ENCODE measurements around the gene ATP5PO. TPM values are rescaled to one million over a fixed set of nuclear protein-coding genes. Genes with fewer than 3 reads are reported as not detected.
A peak's percentile ranks its signal among the peaks of the same experiment; 100 is the strongest.

The ATP5PO gene
- total RNA-seq, 1 donor from 2014 or later: 218 TPM

GRCh38 chr21:33894736-33895288 lies 20.8 kb downstream of the ATP5PO start:
- H3K9me3 Mint-ChIP-seq (ENCODE audit: unreplicated experiment): no peaks in the 10 kb centered on the region
- peak; percentile 38 for TF ChIP-seq CTCF (IDR thresholded peaks at IDR 0.05; ENCODE audit: unreplicated experiment)
- H3K27me3 Mint-ChIP-seq (ENCODE audit: unreplicated experiment): peaks cover 4% of the 10 kb centered on the region
- peaks cover 40% of the 10 kb centered on the region for H3K4me1 Mint-ChIP-seq (ENCODE audit: unreplicated experiment)
- H3K27ac Mint-ChIP-seq (ENCODE audit: unreplicated experiment): peak overlapping the region; percentile 85
- peak; percentile 81 for DNase-seq (ENCODE audit: low spot score)
- H3K4me3 Mint-ChIP-seq (ENCODE audit: unreplicated experiment): peak overlapping the region; percentile 78
- peaks cover 7% of the 10 kb centered on the region for H3K36me3 Mint-ChIP-seq (ENCODE audit: low read depth, unreplicated experiment)

GRCh38 chr21:33893917-33894316 lies 21.7 kb downstream of the ATP5PO start:
- no peak overlapping the region for H3K27ac Mint-ChIP-seq (ENCODE audit: unreplicated experiment)
- no peak for DNase-seq (ENCODE audit: low spot score)
- H3K4me3 Mint-ChIP-seq (ENCODE audit: unreplicated experiment): no peak overlapping the region
- TF ChIP-seq CTCF (IDR thresholded peaks at IDR 0.05; ENCODE audit: unreplicated experiment): no peak
- H3K36me3 Mint-ChIP-seq (ENCODE audit: low read depth, unreplicated experiment): peaks cover 7% of the 10 kb centered on the region
- H3K27me3 Mint-ChIP-seq (ENCODE audit: unreplicated experiment): peaks cover 4% of the 10 kb centered on the region
- H3K4me1 Mint-ChIP-seq (ENCODE audit: unreplicated experiment): peaks cover 33% of the 10 kb centered on the region
- no peaks in the 10 kb centered on the region for H3K9me3 Mint-ChIP-seq (ENCODE audit: unreplicated experiment)

GRCh38 chr21:33892853-33893252 lies 22.8 kb downstream of the ATP5PO start:
- peaks cover 7% of the 10 kb centered on the region for H3K36me3 Mint-ChIP-seq (ENCODE audit: low read depth, unreplicated experiment)
- H3K4me1 Mint-ChIP-seq (ENCODE audit: unreplicated experiment): peaks cover 39% of the 10 kb centered on the region
- DNase-seq (ENCODE audit: low spot score): no peak
- H3K27ac Mint-ChIP-seq (ENCODE audit: unreplicated experiment): peak overlapping the region; percentile 13
- H3K4me3 Mint-ChIP-seq (ENCODE audit: unreplicated experiment): no peak overlapping the region
- no peak for TF ChIP-seq CTCF (IDR thresholded peaks at IDR 0.05; ENCODE audit: unreplicated experiment)
- H3K27me3 Mint-ChIP-seq (ENCODE audit: unreplicated experiment): peaks cover 4% of the 10 kb centered on the region
- no peaks in the 10 kb centered on the region for H3K9me3 Mint-ChIP-seq (ENCODE audit: unreplicated experiment)

GRCh38 chr21:33890187-33890586 lies 25.4 kb downstream of the ATP5PO start:
- TF ChIP-seq CTCF (IDR thresholded peaks at IDR 0.05; ENCODE audit: unreplicated experiment): no peak
- Mint-ChIP-seq H3K4me1 (ENCODE audit: unreplicated experiment) (peaks cover 29% of the 10 kb centered on the region), H3K36me3 (ENCODE audit: low read depth, unreplicated experiment) (peaks cover 3% of the 10 kb centered on the region), H3K4me3 (ENCODE audit: unreplicated experiment) (no peak overlapping the region), H3K9me3 (ENCODE audit: unreplicated experiment) (no peaks in the 10 kb centered on the region), H3K27ac (ENCODE audit: unreplicated experiment) (no peak overlapping the region), H3K27me3 (ENCODE audit: unreplicated experiment) (peaks cover 2% of the 10 kb centered on the region)
- DNase-seq (ENCODE audit: low spot score): no peak

- no peaks in the 10 kb centered on the region for H3K9me3 Mint-ChIP-seq (ENCODE audit: unreplicated experiment)
- peaks cover 6% of the 10 kb centered on the region for H3K4me1 Mint-ChIP-seq (ENCODE audit: unreplicated experiment)
- no peak for DNase-seq (ENCODE audit: low spot score)
- no peak for TF ChIP-seq CTCF (IDR thresholded peaks at IDR 0.05; ENCODE audit: unreplicated experiment)
- H3K27ac Mint-ChIP-seq (ENCODE audit: unreplicated experiment): no peak overlapping the region
- H3K36me3 Mint-ChIP-seq (ENCODE audit: low read depth, unreplicated experiment): no peaks in the 10 kb centered on the region
- H3K4me3 Mint-ChIP-seq (ENCODE audit: unreplicated experiment): no peak overlapping the region
- H3K27me3 Mint-ChIP-seq (ENCODE audit: unreplicated experiment): peaks cover 4% of the 10 kb centered on the region
Measured at GRCh38 chr21:33886321-33886720, 29.3 kb downstream of the ATP5PO start.
